GM21717 (cell line): ENCODE data around the gene GLTPD2.

Source experiments
- ATAC-seq: cut with Tn5 transposase; IDR thresholded peaks from one replicate; pipeline ENCODE4 v1.9.1; 2021; ENCODE audit warnings: mild to moderate bottlenecking, moderate library complexity; ENCODE audit not compliant: unreplicated experiment

Gene GLTPD2

DNA sequence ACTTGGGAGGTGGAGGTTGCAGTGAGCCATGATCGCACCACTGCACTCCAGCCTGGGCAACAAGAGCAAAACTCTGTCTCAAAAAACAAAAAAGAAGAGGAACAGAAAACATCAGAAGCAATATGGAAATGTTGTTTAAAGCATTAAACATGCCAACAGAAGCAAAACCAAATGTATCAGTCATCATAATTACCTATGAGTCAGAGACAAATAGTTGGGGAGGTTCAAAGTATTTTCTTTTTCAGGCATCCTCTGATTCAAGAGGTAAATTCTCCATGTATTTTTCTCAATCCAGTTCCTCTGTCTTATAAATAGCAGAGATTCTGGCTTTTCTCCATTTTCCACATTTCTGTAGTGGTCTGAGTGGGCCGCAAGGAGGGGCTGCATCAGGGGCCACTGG is 19.1 kb upstream of the GLTPD2 start:
- no peak for ATAC-seq

GRCh38 chr17:4771519-4772234 is 17.1 kb upstream of the GLTPD2 start, which contains the start of gene TM4SF5:
Gene TM4SF5 (plus strand): TSS chr17:4771886. CDS start chr17:4771923, 37 bp downstream.
- no peak for ATAC-seq

DNA sequence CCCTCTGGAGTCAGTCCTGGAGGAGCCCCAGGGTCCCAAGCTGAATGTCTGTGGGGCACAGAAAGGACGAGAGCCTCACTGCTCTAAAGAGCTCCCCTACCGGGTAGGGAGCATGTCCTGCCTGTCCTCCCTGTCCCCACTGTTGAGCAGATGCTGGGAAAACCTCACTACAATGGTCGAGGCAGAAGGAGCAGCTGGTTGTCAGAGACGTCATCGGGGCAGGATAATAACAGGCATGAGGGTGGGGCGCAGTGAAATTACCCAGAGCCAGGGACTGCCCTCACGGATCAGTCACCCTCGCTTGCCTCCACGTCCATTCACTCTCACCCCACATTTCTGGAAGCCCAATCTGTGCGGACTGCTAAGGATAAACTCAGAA is 16.5 kb upstream of the GLTPD2 start:
- no peak for ATAC-seq

GRCh38 chr17:4777969-4778760 is 10.6 kb upstream of the GLTPD2 start:
- ATAC-seq = no peak

DNA sequence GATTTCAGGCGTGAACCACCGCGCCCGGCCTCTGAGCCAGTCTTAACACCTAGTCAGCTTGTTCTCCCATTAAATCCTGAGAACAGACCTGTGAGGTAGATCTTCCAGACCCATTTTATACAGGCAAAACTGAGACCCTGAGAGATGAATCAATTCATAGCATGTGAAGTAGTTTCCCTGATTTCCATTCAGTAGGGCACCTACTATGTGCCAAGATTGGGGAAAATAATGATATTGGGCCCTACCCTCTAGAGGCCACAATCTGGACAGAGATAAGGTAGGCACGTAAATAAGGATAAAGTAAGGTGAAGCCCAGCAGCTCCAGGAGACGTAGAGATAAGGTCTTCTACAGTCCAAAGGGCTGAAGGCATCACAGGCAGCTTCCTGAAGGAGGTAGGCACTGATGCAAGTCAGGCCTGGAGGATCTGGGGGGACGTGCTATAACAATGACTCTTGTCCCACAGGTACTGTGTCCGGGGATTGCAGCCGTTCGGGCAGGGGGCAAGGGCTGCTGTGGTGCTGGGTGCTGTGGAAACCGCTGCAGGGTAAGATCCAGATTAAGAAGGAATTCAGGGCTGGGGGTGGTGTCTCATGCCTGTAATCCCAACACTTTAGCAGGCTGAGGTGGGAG is 8.3 kb upstream of the GLTPD2 start:
- ATAC-seq = no peak

- ATAC-seq = no peak
Measured at GRCh38 chr17:4782652-4783051, 6.1 kb upstream of the GLTPD2 start.

DNA sequence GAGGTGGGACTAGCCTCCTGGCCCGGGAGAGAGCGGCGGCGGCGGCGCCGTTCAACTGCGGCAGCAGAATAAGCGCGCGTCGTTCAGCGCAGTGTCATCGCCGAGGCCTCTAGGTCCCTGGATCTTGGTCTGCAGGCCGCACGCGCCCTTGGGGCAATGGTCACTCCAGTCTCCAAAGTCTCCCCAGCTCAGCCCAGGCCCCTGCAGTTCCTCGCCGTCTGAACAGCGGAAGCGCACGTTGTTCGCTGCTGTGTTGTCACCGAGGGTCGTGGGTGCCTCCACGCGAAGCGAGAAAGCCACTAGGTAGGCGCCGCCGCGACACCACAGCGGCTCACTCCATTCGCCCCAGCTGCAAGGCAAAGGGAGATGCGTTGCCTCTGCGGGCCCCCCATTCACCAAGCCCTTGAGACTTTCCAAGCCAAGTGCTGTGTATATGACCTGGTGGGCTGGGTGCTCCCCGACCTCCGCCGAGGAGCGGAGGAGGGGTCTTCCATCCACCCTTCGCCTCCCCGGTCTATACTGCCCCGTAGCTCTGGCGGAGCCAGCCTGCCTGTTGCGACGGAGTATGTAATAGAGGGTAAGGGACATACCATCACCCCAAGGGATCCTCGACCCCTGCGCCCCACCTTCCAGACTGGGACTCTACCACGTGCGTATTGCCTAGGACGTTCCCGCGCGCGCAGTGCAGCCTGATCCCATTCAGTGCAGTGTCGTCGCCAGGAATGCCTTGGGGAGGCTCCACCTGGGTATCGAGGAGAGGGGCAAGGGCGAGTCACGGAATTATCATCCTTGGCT is 3.3 kb upstream of the GLTPD2 start:
- no peak for ATAC-seq

GRCh38 chr17:4786106-4786511 is 2.7 kb upstream of the GLTPD2 start, which contains the start of gene VMO1:
Gene VMO1 (minus strand): TSS chr17:4786364. CDS start chr17:4786352, 12 bp downstream.
- ATAC-seq = no peak

DNA sequence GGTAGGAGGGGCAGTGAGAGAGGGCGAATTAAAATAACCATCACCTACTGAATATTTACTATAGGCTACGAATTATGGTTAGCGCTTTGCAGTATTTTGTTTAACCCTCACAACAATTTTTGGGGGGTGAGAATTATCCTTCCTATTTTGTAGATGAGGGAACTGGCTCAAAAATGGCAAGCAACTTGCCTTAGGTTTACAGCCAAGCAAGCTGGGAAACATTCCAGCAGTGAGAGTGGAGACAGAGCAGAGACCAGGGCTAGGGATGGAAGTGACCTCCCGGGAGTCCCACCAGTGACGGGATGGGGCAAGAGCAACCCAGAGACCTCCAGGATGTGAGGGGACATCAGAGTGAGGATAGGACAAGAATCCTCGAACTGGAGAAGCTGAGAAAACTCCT is 2.2 kb upstream of the GLTPD2 start:
- no peak for ATAC-seq

- no peak for ATAC-seq
Measured at GRCh38 chr17:4788159-4788806, 481 bp upstream of the GLTPD2 start.

- peak; percentile 27 for ATAC-seq
Measured at GRCh38 chr17:4789701-4789950, 862 bp downstream of the GLTPD2 start.

DNA sequence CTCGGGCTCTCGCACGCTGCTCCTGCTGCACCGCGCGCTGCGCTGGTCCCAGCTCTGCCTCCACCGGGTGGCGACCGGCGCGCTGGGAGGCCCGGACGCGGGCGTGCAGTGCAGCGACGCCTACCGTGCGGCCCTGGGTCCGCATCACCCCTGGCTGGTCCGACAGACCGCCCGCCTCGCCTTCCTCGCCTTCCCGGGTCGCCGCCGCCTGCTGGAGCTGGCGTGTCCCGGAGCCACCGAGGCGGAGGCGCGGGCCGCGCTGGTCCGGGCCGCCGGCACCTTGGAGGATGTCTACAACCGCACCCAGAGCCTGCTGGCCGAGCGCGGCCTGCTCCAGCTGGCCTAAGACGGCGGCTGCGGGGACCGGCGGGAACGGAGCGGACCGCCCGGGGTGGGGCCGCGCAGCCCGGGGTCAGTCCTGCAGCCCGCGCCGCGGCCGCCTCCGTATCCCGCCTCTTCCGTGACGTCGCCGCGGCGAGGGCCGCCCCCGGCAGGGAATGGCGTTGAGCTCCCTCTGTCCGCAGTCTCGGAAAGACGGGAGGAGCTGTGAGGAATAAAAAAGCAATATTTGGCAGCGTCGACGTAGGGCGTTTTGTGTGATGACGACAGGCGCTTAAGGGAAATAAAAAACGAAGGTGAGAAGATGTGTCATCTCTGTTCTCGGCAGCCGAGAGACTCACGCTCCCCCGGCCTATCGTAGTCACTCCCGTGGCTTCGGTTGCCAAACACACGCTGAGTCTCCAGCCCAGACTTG is 1.4 kb downstream of the GLTPD2 start:
- ATAC-seq = peak; percentile 68

GRCh38 chr17:4790705-4791088 is 1.9 kb downstream of the GLTPD2 start:
- ATAC-seq = no peak

GRCh38 chr17:4795168-4795567 is 6.4 kb downstream of the GLTPD2 start:
- no peak for ATAC-seq

- ATAC-seq = no peak
Measured at GRCh38 chr17:4796552-4796920, 7.8 kb downstream of the GLTPD2 start.

DNA sequence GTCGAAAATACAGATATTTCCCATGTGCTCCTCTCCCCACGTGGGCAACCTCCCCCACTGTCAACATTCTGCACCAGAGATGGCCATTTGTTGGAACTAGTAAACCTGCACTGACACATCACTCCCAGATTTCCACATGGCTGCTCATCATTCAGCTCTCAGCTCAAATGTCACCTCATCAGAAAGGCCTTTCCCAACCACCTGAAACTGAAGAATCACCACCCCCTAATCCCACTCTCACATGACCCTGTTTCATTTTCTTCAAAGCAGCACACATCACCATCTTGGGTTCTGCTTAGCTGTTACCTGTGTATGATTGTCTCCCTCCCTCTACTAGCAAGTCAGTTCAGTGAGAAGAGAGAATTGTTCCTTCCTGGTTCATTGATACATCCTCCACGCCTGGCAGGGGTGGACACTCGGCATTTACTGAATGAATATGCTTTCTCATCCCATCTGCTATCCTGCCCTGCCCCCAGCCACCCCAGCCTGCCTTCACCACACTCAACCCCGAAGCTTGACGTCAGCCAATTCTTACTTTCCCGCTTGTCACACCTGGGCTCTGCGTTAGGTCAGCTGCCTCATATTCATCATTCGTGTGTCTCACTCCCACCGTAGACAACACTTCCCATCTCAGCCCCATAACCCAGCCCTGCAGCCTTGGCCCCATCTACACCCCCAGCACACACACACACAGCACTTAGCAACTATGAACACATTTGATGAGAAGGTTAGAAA is 11.9 kb downstream of the GLTPD2 start:
- ATAC-seq = no peak

- ATAC-seq = no peak
Measured at GRCh38 chr17:4802228-4802627, 13.5 kb downstream of the GLTPD2 start, which contains the start of gene C17orf114. Gene C17orf114 (minus strand): TSS chr17:4802328.

DNA sequence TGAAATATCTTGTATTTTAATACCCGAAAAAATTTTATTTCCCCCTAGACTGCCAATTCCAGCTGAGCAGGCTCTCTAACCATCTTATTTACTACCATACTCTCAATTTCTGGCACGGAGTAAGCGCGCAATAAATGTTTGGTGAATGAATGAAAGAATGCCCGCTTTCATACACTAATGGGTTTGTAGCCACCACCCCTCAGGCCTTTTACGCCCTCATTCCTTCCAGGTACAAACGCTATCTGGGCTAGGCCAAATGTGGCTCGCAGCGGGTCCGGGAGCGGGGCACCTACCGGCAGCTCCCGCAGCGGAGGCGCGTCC is 17.7 kb downstream of the GLTPD2 start:
- ATAC-seq = peak; percentile 13

DNA sequence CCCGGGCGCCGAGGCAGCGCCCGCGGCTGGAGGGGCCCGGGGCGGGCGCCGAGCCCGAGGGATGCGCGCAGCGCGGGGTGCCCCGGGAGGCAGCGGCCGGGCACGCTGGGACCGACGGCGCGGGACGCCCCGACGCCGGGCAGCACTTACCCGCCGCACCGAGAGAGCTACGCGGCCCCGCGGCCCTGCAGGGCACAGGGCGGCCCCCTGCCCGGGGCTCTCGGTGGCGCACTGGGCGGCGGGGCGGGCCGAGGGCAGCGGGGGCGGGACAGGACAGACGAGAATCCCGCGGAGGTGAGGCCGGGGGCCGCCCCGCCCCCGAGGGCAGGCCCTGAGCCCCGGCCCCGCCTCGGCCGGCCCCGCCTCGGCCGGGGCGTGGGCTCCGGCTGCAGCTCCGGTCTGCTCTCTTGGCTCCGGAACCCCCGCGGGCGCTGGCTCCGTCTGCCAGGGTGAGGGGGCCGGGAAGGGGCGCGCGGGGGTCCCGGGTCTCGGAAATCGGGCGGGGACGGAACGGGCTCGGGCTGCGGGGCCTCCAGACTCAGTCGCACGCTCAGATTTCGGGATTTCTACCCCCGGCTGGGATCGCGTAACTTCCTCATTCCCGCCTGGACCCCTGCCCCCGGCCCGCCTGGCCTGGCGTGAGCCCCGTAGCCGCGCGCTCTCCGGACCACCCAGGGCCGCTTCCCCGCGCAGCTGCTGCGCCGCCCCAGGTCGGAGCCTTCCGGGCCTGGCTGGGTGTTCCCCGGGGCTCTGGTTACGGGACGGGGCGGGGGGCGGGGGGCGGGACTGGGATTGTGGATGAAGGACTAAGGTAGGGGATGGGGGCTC is 18.2 kb downstream of the GLTPD2 start, which contains the start of gene PLD2:
Gene PLD2 (plus strand): TSS at position 376 of the 828 bp plus-strand sequence. CDS start 621 bp downstream, outside the sequence.
- ATAC-seq = peak; percentile 68
